T-cell (primary cell): ENCODE measurements around the gene MRPS34. TPM values are rescaled to one million over a fixed set of nuclear protein-coding genes. Genes with fewer than 3 reads are reported as not detected.
"Not testable (repeated sequence)": the region's sequence is repeated elsewhere in the genome, so short reads cannot be mapped to it uniquely, and the experiment has no call there.

Experiments
- ATAC-seq, 4 experiments: fragments of 200-7000 bp in 3 of 4; fragments of 150-1000 bp in 1 of 4; cut with Tn5 transposase; replicated peaks in 1 of 4; 1 replicate in 3 of 4; 2 replicates in 1 of 4; pipeline ENCODE4 v1.10.0; 2021; ENCODE audit warnings: moderate library complexity in 3 of 4, mild to moderate bottlenecking in 2 of 4, moderate number of reproducible peaks in 1 of 4
- CTCF ChIA-PET, 2 donors: fragments of 300-600 bp; sonication (Branson Sonifier 250); formaldehyde crosslinking; loops; one replicate each; lab custom pipeline; 2022; ENCODE audit warnings: antibody characterized with exemption in 2 of 2; lab: Charles Lee
- POLR2A ChIA-PET, 2 donors: fragments of 300-600 bp; sonication (Branson Sonifier 250); formaldehyde crosslinking; loops; one replicate each; lab custom pipeline; 2022; ENCODE audit warnings: antibody characterized with exemption in 2 of 2; lab: Charles Lee
- DNase-seq, 35 experiments: peaks; one replicate each; pipeline versions ENCODE4 v3.0.0 to v3.0.0-alpha.2; 2013 to 2023
- H3K27ac ChIP-seq: one replicate; pipeline ENCODE4 v1.5.1; 2013; ENCODE audit warnings: low read length
- H3K27me3 ChIP-seq, 2 experiments: replicated peaks in 1 of 2; 1 replicate in 1 of 2; 2 replicates in 1 of 2; pipeline versions ENCODE4 v1.6.1 to v1.7.0; 2013; ENCODE audit warnings: low read length in 1 of 2, mixed read lengths in 1 of 2; ENCODE audit not compliant: control insufficient read depth in 2 of 2, insufficient read depth in 2 of 2; ENCODE audit errors: extremely low read depth in 1 of 2
- H3K36me3 ChIP-seq, 2 donors: 1 replicate in 1 of 2; 2 replicates in 1 of 2; pipeline versions ENCODE4 v1.6.1 to v1.7.0; 2013; ENCODE audit warnings: low read length in 1 of 2; ENCODE audit not compliant: control insufficient read depth in 2 of 2, insufficient read depth in 1 of 2; ENCODE audit errors: extremely low read depth in 1 of 2
- H3K4me1 ChIP-seq, 2 experiments: 1 replicate in 1 of 2; 2 replicates in 1 of 2; pipeline versions ENCODE4 v1.6.1 to v1.7.0; 2013; ENCODE audit warnings: low read length in 2 of 2, mixed read lengths in 1 of 2; ENCODE audit not compliant: insufficient read depth in 2 of 2, control insufficient read depth in 1 of 2; ENCODE audit errors: extremely low read depth in 1 of 2
- H3K4me3 ChIP-seq, 2 donors: 1 replicate in 1 of 2; 2 replicates in 1 of 2; pipeline versions ENCODE4 v1.5.1 to v1.7.0; 2013; ENCODE audit warnings: mild to moderate bottlenecking in 2 of 2, low read length in 1 of 2, moderate library complexity in 1 of 2; ENCODE audit not compliant: control insufficient read depth in 1 of 2; ENCODE audit errors: extremely low read depth in 1 of 2
- H3K9me3 ChIP-seq: 2 replicates; pipeline ENCODE4 v1.7.0; 2013
- H3K27ac Mint-ChIP-seq, 2 donors: one replicate each; pipeline ENCODE4 v1.8.0; 2020 to 2021; ENCODE audit warnings: mild to moderate bottlenecking in 2 of 2, mixed read lengths in 2 of 2
- H3K27me3 Mint-ChIP-seq, 2 donors: one replicate each; pipeline ENCODE4 v1.8.0; 2021 to 2022; ENCODE audit warnings: mixed read lengths in 2 of 2
- H3K36me3 Mint-ChIP-seq: one replicate; pipeline ENCODE4 v1.8.0; 2021; ENCODE audit warnings: mixed read lengths
- H3K4me1 Mint-ChIP-seq, 3 donors: one replicate each; pipeline ENCODE4 v1.8.0; 2020 to 2022; ENCODE audit warnings: mixed read lengths in 3 of 3, mild to moderate bottlenecking in 1 of 3
- H3K4me3 Mint-ChIP-seq, 3 donors: one replicate each; pipeline ENCODE4 v1.8.0; 2020 to 2022; ENCODE audit warnings: mild to moderate bottlenecking in 3 of 3, mixed read lengths in 3 of 3, moderate library complexity in 3 of 3
- H3K9me3 Mint-ChIP-seq, 3 donors: one replicate each; pipeline ENCODE4 v1.8.0; 2020 to 2022; ENCODE audit warnings: mixed read lengths in 3 of 3
- WGBS: methylation state at CpG from one replicate; pipeline ENCODE4 v1.1.5; 2013; ENCODE audit warnings: missing lambda C conversion rate; ENCODE audit not compliant: insufficient coverage; 5-methylcytosine and 5-hydroxymethylcytosine counted together
- total RNA-seq, 35 experiments: library from RNA in 6 of 35; stranded (reverse) in 6 of 35; fragments of 120-200 nt in 1 of 35; gene quantifications; one replicate each; pipeline versions ENCODE4 v1.2.1 to v1.2.4 and lab custom pipeline; 2013 to 2026

Gene MRPS34
- total RNA-seq, 5 donors from 2014 or later (not counting 1 experiment from before 2014, with no cell fraction given), result 37.5 to 91.2 (median 77.9) TPM

DNA sequence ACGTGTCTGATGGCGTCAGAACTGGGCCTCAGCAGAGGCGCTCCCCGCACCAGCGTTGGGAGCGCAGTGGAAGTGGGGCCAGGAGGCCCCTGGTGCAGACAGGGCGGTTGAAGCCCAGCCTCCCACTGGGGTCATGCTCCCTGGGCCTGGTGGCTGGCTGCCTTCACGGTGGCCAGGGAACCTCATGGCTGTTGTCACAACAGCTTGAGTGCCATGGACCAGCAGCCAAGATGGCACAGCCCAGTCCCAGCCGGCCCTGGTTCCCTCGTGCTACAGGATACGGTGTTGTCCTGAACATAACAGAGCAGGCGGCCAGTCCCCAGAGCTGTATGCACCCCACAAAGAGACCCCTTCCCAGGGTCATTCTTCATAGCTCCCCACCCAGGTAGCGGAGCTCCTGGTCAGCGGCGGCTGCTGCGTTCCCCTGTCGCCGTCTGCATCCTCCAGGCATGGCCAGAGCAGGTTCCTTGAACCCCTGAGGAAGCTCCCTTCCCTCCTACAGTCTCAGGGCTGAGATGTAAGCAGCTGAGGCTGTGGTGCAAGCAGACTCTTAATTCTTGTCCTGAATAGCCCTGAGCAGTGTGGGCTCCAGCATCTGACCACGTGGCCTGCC, 31.3 kb downstream of the MRPS34 start:
- Mint-ChIP-seq H3K27ac (no peak overlapping the region), H3K4me3 (no peak overlapping the region), H3K27me3 (no peaks in the 10 kb centered on the region), H3K9me3 (no peaks in the 10 kb centered on the region), H3K36me3 (peaks cover 9% of the 10 kb centered on the region), H3K4me1 (no peaks in the 10 kb centered on the region)
- H3K36me3 ChIP-seq, result peaks cover 20 to 48% of the 10 kb centered on the region in 2 donors
- no peaks in the 10 kb centered on the region for H3K9me3 ChIP-seq
- ChIA-PET CTCF (no interaction called here), POLR2A (no interaction called here)
- no peak overlapping the region for H3K4me3 ChIP-seq
- no peak overlapping the region for H3K27ac ChIP-seq
- no peaks in the 10 kb centered on the region for H3K4me1 ChIP-seq
- no peaks in the 10 kb centered on the region for H3K27me3 ChIP-seq
- no peak for ATAC-seq
- WGBS, result 97% methylated on average over 19 of the region's 19 CpGs
- DNase-seq, result no peak

DNA sequence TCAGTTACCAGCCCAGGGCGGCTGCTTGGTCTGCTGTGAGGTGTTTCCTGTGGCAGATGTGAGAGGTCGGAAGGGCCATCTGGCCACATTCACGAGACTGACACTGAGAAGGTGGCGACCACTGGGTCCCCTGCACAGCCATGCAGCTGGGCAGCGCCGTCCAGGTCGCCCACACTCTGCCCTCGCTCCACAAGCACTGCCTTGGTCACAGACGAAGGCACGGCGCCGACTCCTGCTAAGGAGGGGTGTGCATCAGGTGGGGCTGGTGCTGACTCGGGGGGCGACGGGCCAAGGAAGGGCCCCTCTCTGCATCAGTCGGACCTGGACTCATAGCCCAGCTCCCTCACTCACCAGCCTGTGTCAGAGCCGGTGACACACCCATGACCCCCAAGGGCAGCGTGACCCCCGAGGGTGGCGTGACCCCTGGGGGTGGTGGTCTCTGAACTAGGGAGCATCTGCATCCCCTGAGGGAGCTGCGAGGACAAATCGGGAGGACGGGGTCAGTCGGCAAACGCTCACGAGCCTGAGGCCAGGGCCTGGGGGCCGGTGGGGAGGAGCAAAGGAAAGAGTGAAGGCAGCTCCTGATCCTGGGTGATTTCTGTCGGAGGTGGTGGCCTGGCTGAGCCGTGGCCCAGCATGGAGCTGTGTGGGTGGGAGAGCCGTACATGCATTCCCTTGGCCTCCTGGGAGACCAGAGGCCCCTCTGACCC, 32.0 kb downstream of the MRPS34 start:
- Mint-ChIP-seq H3K4me1 (no peaks in the 10 kb centered on the region), H3K4me3 (no peak overlapping the region), H3K27ac (no peak overlapping the region), H3K27me3 (no peaks in the 10 kb centered on the region), H3K9me3 (no peaks in the 10 kb centered on the region), H3K36me3 (peaks cover 9% of the 10 kb centered on the region)
- H3K4me3 ChIP-seq, result no peak overlapping the region
- 98% methylated on average over 24 of the region's 30 CpGs for WGBS
- no peaks in the 10 kb centered on the region for H3K27me3 ChIP-seq
- no peaks in the 10 kb centered on the region for H3K4me1 ChIP-seq
- DNase-seq, result no peak
- no peak for ATAC-seq
- H3K9me3 ChIP-seq, result no peaks in the 10 kb centered on the region
- ChIA-PET POLR2A (no interaction called here), CTCF (no interaction called here)
- H3K36me3 ChIP-seq, result peaks cover 20 to 46% of the 10 kb centered on the region in 2 donors
- no peak overlapping the region for H3K27ac ChIP-seq

DNA sequence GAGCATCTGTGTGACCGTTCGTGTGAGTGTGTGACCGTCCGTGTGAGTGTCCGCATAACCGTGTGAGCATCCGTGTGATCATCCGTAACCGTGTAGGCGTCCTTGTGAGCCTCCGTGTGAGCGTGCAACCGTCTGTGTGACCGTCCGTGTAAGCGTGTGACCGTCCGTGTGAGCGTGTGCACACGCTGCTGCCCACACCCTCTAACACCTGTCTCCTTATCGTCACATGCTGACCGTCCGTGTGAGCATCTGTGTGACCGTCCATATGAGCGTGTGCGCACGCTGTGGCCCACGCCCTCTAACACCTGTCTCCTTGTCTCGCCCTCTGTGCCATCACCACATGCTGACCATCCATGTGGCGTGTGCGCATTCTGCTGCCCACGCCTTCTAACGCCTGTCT, 32.7 kb downstream of the MRPS34 start:
- H3K9me3 ChIP-seq, result no peaks in the 10 kb centered on the region
- no peak overlapping the region for H3K27ac Mint-ChIP-seq
- ChIA-PET CTCF (no interaction called here), POLR2A (no interaction called here)
- peaks cover 17 to 39% of the 10 kb centered on the region in 2 donors for H3K36me3 ChIP-seq
- H3K36me3 Mint-ChIP-seq, result peaks cover 7% of the 10 kb centered on the region
- DNase-seq (no peak), ATAC-seq (no peak)
- WGBS, result 98% methylated on average over 33 of the region's 33 CpGs
- no peaks in the 10 kb centered on the region for H3K27me3 Mint-ChIP-seq
- H3K4me3 Mint-ChIP-seq, result no peak overlapping the region
- H3K27ac ChIP-seq, result no peak overlapping the region
- no peaks in the 10 kb centered on the region for H3K27me3 ChIP-seq
- H3K4me1 Mint-ChIP-seq, result no peaks in the 10 kb centered on the region
- H3K4me1 ChIP-seq, result no peaks in the 10 kb centered on the region
- H3K9me3 Mint-ChIP-seq, result no peaks in the 10 kb centered on the region
- H3K4me3 ChIP-seq, result no peak overlapping the region

DNA sequence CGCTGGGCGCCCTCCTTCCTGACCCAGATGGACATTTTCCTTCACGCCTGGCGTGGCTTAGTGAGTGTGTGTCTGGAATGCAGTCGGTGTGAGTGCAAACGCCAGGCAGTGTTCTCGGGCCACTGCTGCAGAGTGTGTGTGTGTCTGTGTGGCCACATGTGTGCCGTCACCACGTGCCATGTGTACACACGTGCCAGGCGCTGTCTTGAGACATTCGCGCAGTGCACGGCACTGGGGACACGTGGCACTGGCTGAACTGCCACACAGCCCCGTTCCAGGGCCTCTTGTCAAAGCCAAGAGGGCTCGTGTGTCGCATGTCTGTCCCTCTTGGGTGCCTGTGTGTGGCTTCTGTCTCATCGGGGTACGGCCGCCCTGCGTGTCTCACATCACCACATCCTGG, 38.1 kb downstream of the MRPS34 start:
- no peaks in the 10 kb centered on the region for H3K4me1 ChIP-seq
- POLR2A ChIA-PET, result no interaction called here
- CTCF ChIA-PET, result no interaction called here
- no peaks in the 10 kb centered on the region for H3K9me3 Mint-ChIP-seq
- peak in 1 of 4 experiments; percentile 42 for ATAC-seq
- 98% methylated on average over 19 of the region's 22 CpGs for WGBS
- H3K36me3 Mint-ChIP-seq, result peaks cover 4% of the 10 kb centered on the region
- H3K4me3 Mint-ChIP-seq, result no peak overlapping the region
- H3K36me3 ChIP-seq, result peaks cover 3 to 36% of the 10 kb centered on the region in 2 donors
- no peak overlapping the region for H3K27ac ChIP-seq
- DNase-seq, result no peak
- no peaks in the 10 kb centered on the region for H3K4me1 Mint-ChIP-seq
- H3K27me3 Mint-ChIP-seq, result no peaks in the 10 kb centered on the region
- no peak overlapping the region for H3K27ac Mint-ChIP-seq
- H3K27me3 ChIP-seq, result no peaks in the 10 kb centered on the region
- no peak overlapping the region for H3K4me3 ChIP-seq
- no peaks in the 10 kb centered on the region for H3K9me3 ChIP-seq

DNA sequence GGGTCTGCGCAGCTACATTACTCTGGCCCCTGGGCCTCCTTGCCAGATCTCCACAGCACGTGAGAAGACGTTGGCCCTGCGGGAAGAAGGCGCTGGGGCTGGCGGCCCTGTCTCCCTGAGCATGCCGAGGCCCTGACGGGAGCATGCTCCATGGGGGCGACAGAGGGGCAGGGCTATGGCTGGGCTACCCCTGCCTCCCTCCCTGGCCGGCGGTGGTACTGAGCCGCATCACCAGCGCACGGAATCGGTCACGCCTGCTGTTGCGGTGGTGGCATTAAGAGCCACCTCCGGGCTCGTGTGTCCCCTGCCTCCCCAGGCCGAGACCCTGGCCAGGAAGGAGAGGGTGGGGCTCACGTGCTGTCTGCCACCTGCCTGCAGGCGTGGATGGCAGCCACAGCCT, 38.8 kb downstream of the MRPS34 start:
- Mint-ChIP-seq H3K36me3 (peaks cover 4% of the 10 kb centered on the region), H3K9me3 (no peaks in the 10 kb centered on the region), H3K27me3 (no peaks in the 10 kb centered on the region), H3K27ac (no peak overlapping the region), H3K4me3 (no peak overlapping the region), H3K4me1 (no peaks in the 10 kb centered on the region)
- Histone ChIP-seq H3K9me3 (no peaks in the 10 kb centered on the region), H3K36me3 (peaks cover 3 to 42% of the 10 kb centered on the region in 2 donors), H3K4me1 (no peaks in the 10 kb centered on the region), H3K4me3 (no peak overlapping the region), H3K27me3 (no peaks in the 10 kb centered on the region), H3K27ac (no peak overlapping the region)
- ATAC-seq (peak in 1 of 4 experiments; percentile 23), DNase-seq (no peak)
- ChIA-PET CTCF (no interaction called here), POLR2A (no interaction called here)
- WGBS, result 99% methylated on average over 13 of the region's 22 CpGs

DNA sequence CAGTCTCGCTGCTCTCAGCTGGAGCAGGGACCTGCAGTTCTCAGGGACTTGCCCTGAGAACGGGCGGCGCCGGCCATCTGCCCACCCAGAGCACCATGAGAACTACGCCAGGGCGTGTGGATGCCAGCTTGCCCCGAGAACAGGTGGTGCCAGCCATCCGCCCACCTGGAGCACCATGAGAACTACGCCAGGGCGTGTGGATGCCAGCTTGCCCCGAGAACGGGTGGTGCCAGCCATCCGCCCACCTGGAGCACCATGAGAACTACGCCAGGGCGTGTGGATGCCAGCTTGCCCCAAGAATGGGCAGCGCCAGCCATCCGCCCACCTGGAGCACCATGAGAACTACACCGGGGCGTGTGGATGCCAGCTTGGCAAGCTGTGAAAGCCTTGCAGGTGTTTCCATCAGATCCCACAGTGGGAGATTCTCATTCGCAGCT, 40.4 kb downstream of the MRPS34 start:
- POLR2A ChIA-PET, H3K27ac ChIP-seq, H3K27me3 ChIP-seq, H3K4me1 Mint-ChIP-seq, ATAC-seq, H3K36me3 Mint-ChIP-seq, H3K9me3 ChIP-seq, H3K27me3 Mint-ChIP-seq, H3K9me3 Mint-ChIP-seq, H3K4me1 ChIP-seq, H3K4me3 ChIP-seq, H3K4me3 Mint-ChIP-seq, H3K27ac Mint-ChIP-seq, DNase-seq: not testable (repeated sequence)
- 95% methylated on average over 21 of the region's 21 CpGs for WGBS
- CTCF ChIA-PET, result interaction anchor here in 1 of 2 donors (0.5 to 1.5 kb wide), 2 partner anchors 9 to 604 kb away, joined by 3 to 5 read pairs; no protein-coding TSS in a partner anchor
- peaks cover 8 to 56% of the 10 kb centered on the region in 2 donors for H3K36me3 ChIP-seq
